ENCODE data around the gene CDADC1. TPM values are rescaled to one million over a fixed set of nuclear protein-coding genes. Genes with fewer than 3 reads are reported as not detected.
"Not testable (repeated sequence)": the region's sequence is repeated elsewhere in the genome, so short reads cannot be mapped to it uniquely, and the experiment has no call there.

Gene CDADC1
- total RNA-seq, 5 donors from 2014 or later (not counting 1 experiment from before 2014, with no cell fraction given), result 8.6 to 16.1 (median 12.5) TPM

- Mint-ChIP-seq H3K27me3 (no peaks in the 10 kb centered on the region), H3K4me3 (no peak overlapping the region), H3K36me3 (peaks cover 8% of the 10 kb centered on the region), H3K27ac (no peak overlapping the region), H3K4me1 (peaks cover 11 to 14% (median 13%) of the 10 kb centered on the region in 3 donors), H3K9me3 (no peaks in the 10 kb centered on the region)
- DNase-seq (no peak), ATAC-seq (replicated peaks in 1 of 4) (no peak)
- no peak overlapping the region for H3K27ac ChIP-seq (ENCODE audit: low read length)
- H3K27me3 ChIP-seq (replicated peaks in 1 of 2; ENCODE audit: control insufficient read depth in 2 of 2, extremely low read depth in 1 of 2, insufficient read depth in 2 of 2, low read length in 1 of 2), result no peaks in the 10 kb centered on the region
- CTCF ChIA-PET, result no interaction called here
- H3K36me3 ChIP-seq (ENCODE audit: control insufficient read depth in 2 of 2, extremely low read depth in 1 of 2, insufficient read depth in 1 of 2, low read length in 1 of 2), result no peaks in the 10 kb centered on the region
- POLR2A ChIA-PET, result no interaction called here
- H3K4me3 ChIP-seq (ENCODE audit: control insufficient read depth in 1 of 2, extremely low read depth in 1 of 2, low read length in 1 of 2), result no peak overlapping the region
- no peaks in the 10 kb centered on the region for H3K4me1 ChIP-seq (ENCODE audit: control insufficient read depth in 1 of 2, extremely low read depth in 1 of 2, insufficient read depth in 2 of 2, low read length in 2 of 2)
- H3K9me3 ChIP-seq, result no peaks in the 10 kb centered on the region
- no CpG with 5 or more reads among the region's 2 CpGs for WGBS (ENCODE audit: insufficient coverage)
Observed at GRCh38 chr13:49320975-49321374, 73.2 kb downstream of the CDADC1 start.

GRCh38 chr13:49322702-49323101 lies 75.0 kb downstream of the CDADC1 start:
- no peaks in the 10 kb centered on the region for H3K9me3 ChIP-seq
- no peak overlapping the region for H3K4me3 ChIP-seq (ENCODE audit: control insufficient read depth in 1 of 2, extremely low read depth in 1 of 2, low read length in 1 of 2)
- ATAC-seq (replicated peaks in 1 of 4) (no peak), DNase-seq (no peak)
- WGBS (ENCODE audit: insufficient coverage), result no CpG with 5 or more reads among the region's 2 CpGs
- Mint-ChIP-seq H3K27me3 (no peaks in the 10 kb centered on the region), H3K4me3 (no peak overlapping the region), H3K27ac (no peak overlapping the region), H3K4me1 (peaks cover 11 to 14% (median 13%) of the 10 kb centered on the region in 3 donors), H3K36me3 (no peaks in the 10 kb centered on the region), H3K9me3 (no peaks in the 10 kb centered on the region)
- no peaks in the 10 kb centered on the region for H3K27me3 ChIP-seq (replicated peaks in 1 of 2; ENCODE audit: control insufficient read depth in 2 of 2, extremely low read depth in 1 of 2, insufficient read depth in 2 of 2, low read length in 1 of 2)
- CTCF ChIA-PET, result no interaction called here
- H3K27ac ChIP-seq (ENCODE audit: low read length), result no peak overlapping the region
- H3K36me3 ChIP-seq (ENCODE audit: control insufficient read depth in 2 of 2, extremely low read depth in 1 of 2, insufficient read depth in 1 of 2, low read length in 1 of 2), result no peaks in the 10 kb centered on the region
- H3K4me1 ChIP-seq (ENCODE audit: control insufficient read depth in 1 of 2, extremely low read depth in 1 of 2, insufficient read depth in 2 of 2, low read length in 2 of 2), result no peaks in the 10 kb centered on the region
- POLR2A ChIA-PET, result no interaction called here

- H3K36me3 Mint-ChIP-seq, result no peaks in the 10 kb centered on the region
- ChIA-PET POLR2A (no interaction called here), CTCF (no interaction called here)
- no peaks in the 10 kb centered on the region for H3K4me1 ChIP-seq (ENCODE audit: control insufficient read depth in 1 of 2, extremely low read depth in 1 of 2, insufficient read depth in 2 of 2, low read length in 2 of 2)
- no peaks in the 10 kb centered on the region for H3K9me3 Mint-ChIP-seq
- DNase-seq (no peak), ATAC-seq (replicated peaks in 1 of 4) (no peak)
- H3K27me3 Mint-ChIP-seq, result no peaks in the 10 kb centered on the region
- no peaks in the 10 kb centered on the region for H3K27me3 ChIP-seq (replicated peaks in 1 of 2; ENCODE audit: control insufficient read depth in 2 of 2, extremely low read depth in 1 of 2, insufficient read depth in 2 of 2, low read length in 1 of 2)
- no peaks in the 10 kb centered on the region for H3K9me3 ChIP-seq
- no peaks in the 10 kb centered on the region for H3K36me3 ChIP-seq (ENCODE audit: control insufficient read depth in 2 of 2, extremely low read depth in 1 of 2, insufficient read depth in 1 of 2, low read length in 1 of 2)
- H3K4me3 ChIP-seq (ENCODE audit: control insufficient read depth in 1 of 2, extremely low read depth in 1 of 2, low read length in 1 of 2), result no peak overlapping the region
- H3K4me3 Mint-ChIP-seq, result no peak overlapping the region
- H3K27ac Mint-ChIP-seq, result no peak overlapping the region
- H3K27ac ChIP-seq (ENCODE audit: low read length), result no peak overlapping the region
- 100% methylated on average over 4 of the region's 7 CpGs for WGBS (ENCODE audit: insufficient coverage)
- peaks cover 11 to 14% (median 13%) of the 10 kb centered on the region in 3 donors for H3K4me1 Mint-ChIP-seq
Observed at GRCh38 chr13:49323344-49323743, 75.6 kb downstream of the CDADC1 start.

GRCh38 chr13:49326222-49326917 lies 78.6 kb downstream of the CDADC1 start:
- Mint-ChIP-seq H3K27me3 (no peaks in the 10 kb centered on the region), H3K27ac (no peak overlapping the region), H3K36me3 (no peaks in the 10 kb centered on the region), H3K4me1 (peaks cover 1 to 3% (median 3%) of the 10 kb centered on the region in 3 donors), H3K4me3 (no peak overlapping the region), H3K9me3 (no peaks in the 10 kb centered on the region)
- H3K4me1 ChIP-seq (ENCODE audit: control insufficient read depth in 1 of 2, extremely low read depth in 1 of 2, insufficient read depth in 2 of 2, low read length in 2 of 2), result no peaks in the 10 kb centered on the region
- no peaks in the 10 kb centered on the region for H3K9me3 ChIP-seq
- ChIA-PET POLR2A (no interaction called here), CTCF (interaction anchor here (0.6 kb wide), 2 partner anchors 117 to 120 kb away, joined by 3 read pairs; no protein-coding TSS in a partner anchor)
- DNase-seq (no peak), ATAC-seq (replicated peaks in 1 of 4) (no peak)
- no peak overlapping the region for H3K4me3 ChIP-seq (ENCODE audit: control insufficient read depth in 1 of 2, extremely low read depth in 1 of 2, low read length in 1 of 2)
- H3K36me3 ChIP-seq (ENCODE audit: control insufficient read depth in 2 of 2, extremely low read depth in 1 of 2, insufficient read depth in 1 of 2, low read length in 1 of 2), result no peaks in the 10 kb centered on the region
- H3K27ac ChIP-seq (ENCODE audit: low read length), result no peak overlapping the region
- WGBS (ENCODE audit: insufficient coverage), result 81% methylated on average over 2 of the region's 7 CpGs
- H3K27me3 ChIP-seq (replicated peaks in 1 of 2; ENCODE audit: control insufficient read depth in 2 of 2, extremely low read depth in 1 of 2, insufficient read depth in 2 of 2, low read length in 1 of 2), result no peaks in the 10 kb centered on the region

GRCh38 chr13:49327145-49327544 lies 79.4 kb downstream of the CDADC1 start:
- H3K4me1 ChIP-seq (ENCODE audit: control insufficient read depth in 1 of 2, extremely low read depth in 1 of 2, insufficient read depth in 2 of 2, low read length in 2 of 2); H3K9me3 Mint-ChIP-seq; H3K27ac ChIP-seq (ENCODE audit: low read length); H3K27me3 Mint-ChIP-seq; H3K4me1 Mint-ChIP-seq; H3K9me3 ChIP-seq; ATAC-seq (replicated peaks in 1 of 4); H3K36me3 ChIP-seq (ENCODE audit: control insufficient read depth in 2 of 2, extremely low read depth in 1 of 2, insufficient read depth in 1 of 2, low read length in 1 of 2); H3K27me3 ChIP-seq (replicated peaks in 1 of 2; ENCODE audit: control insufficient read depth in 2 of 2, extremely low read depth in 1 of 2, insufficient read depth in 2 of 2, low read length in 1 of 2); CTCF ChIA-PET; H3K4me3 ChIP-seq (ENCODE audit: control insufficient read depth in 1 of 2, extremely low read depth in 1 of 2, low read length in 1 of 2); H3K27ac Mint-ChIP-seq; H3K4me3 Mint-ChIP-seq; DNase-seq; POLR2A ChIA-PET; H3K36me3 Mint-ChIP-seq: not testable (repeated sequence)
- 100% methylated on average over 2 of the region's 3 CpGs for WGBS (ENCODE audit: insufficient coverage)

- ChIA-PET POLR2A (no interaction called here), CTCF (no interaction called here)
- DNase-seq (no peak), ATAC-seq (replicated peaks in 1 of 4) (no peak)
- no peaks in the 10 kb centered on the region for H3K27me3 Mint-ChIP-seq
- Histone ChIP-seq H3K27me3 (replicated peaks in 1 of 2; ENCODE audit: control insufficient read depth in 2 of 2, extremely low read depth in 1 of 2, insufficient read depth in 2 of 2, low read length in 1 of 2) (no peaks in the 10 kb centered on the region), H3K9me3 (no peaks in the 10 kb centered on the region), H3K27ac (ENCODE audit: low read length) (no peak overlapping the region), H3K36me3 (ENCODE audit: control insufficient read depth in 2 of 2, extremely low read depth in 1 of 2, insufficient read depth in 1 of 2, low read length in 1 of 2) (no peaks in the 10 kb centered on the region), H3K4me1 (ENCODE audit: control insufficient read depth in 1 of 2, extremely low read depth in 1 of 2, insufficient read depth in 2 of 2, low read length in 2 of 2) (no peaks in the 10 kb centered on the region), H3K4me3 (ENCODE audit: control insufficient read depth in 1 of 2, extremely low read depth in 1 of 2, low read length in 1 of 2) (no peak overlapping the region)
- H3K36me3 Mint-ChIP-seq, result peaks cover 6% of the 10 kb centered on the region
- no peaks in the 10 kb centered on the region for H3K4me1 Mint-ChIP-seq
- H3K9me3 Mint-ChIP-seq, result no peaks in the 10 kb centered on the region
- 95% methylated on average over 6 of the region's 8 CpGs for WGBS (ENCODE audit: insufficient coverage)
- H3K27ac Mint-ChIP-seq, result no peak overlapping the region
- no peak overlapping the region for H3K4me3 Mint-ChIP-seq
Observed at GRCh38 chr13:49329831-49330545, 82.3 kb downstream of the CDADC1 start.
